GM19324 (cell line): ENCODE results near the gene CXCL5.

Source experiments
- ATAC-seq: cut with Tn5 transposase; IDR thresholded peaks from one replicate; pipeline ENCODE4 v1.9.1; 2021; ENCODE audit warnings: mild to moderate bottlenecking, moderate library complexity; ENCODE audit not compliant: unreplicated experiment, low FRiP score

CXCL5 gene

GRCh38 chr4:73998040-73999011 is at the start of gene CXCL5:
CXCL5 (minus strand) TSS chr4:73998677; CDS start chr4:73998581, 96 bp downstream.
- ATAC-seq = no peak

GRCh38 chr4:74047152-74047551 is 48.7 kb upstream of the CXCL5 start:
- no peak for ATAC-seq

- no peak for ATAC-seq
These were observed 47.3 kb upstream of the CXCL5 start for GRCh38 chr4:74045772-74046171.

GRCh38 chr4:74045247-74045646 is 46.8 kb upstream of the CXCL5 start:
- ATAC-seq = no peak

GRCh38 chr4:74044677-74045076 is 46.2 kb upstream of the CXCL5 start:
- ATAC-seq = no peak

GRCh38 chr4:74042681-74043080 is 44.2 kb upstream of the CXCL5 start:
- no peak for ATAC-seq

- no peak for ATAC-seq
These were observed 42.9 kb upstream of the CXCL5 start for GRCh38 chr4:74041418-74041817.

GRCh38 chr4:74039315-74039763 is 40.9 kb upstream of the CXCL5 start:
- no peak for ATAC-seq

- peak; percentile 47 for ATAC-seq
These were observed 40.2 kb upstream of the CXCL5 start, which contains the start of gene CXCL3 for GRCh38 chr4:74038425-74039314. CXCL3 (minus strand) TSS chr4:74038689; CDS start chr4:74038611, 78 bp downstream.

- no peak for ATAC-seq
These were observed 39.6 kb upstream of the CXCL5 start for GRCh38 chr4:74038086-74038424.

- ATAC-seq = no peak
These were observed 38.8 kb upstream of the CXCL5 start for GRCh38 chr4:74037076-74037955.

- no peak for ATAC-seq
These were observed 35.3 kb upstream of the CXCL5 start for GRCh38 chr4:74033739-74034138.

GRCh38 chr4:74032064-74032463 is 33.6 kb upstream of the CXCL5 start:
- no peak for ATAC-seq

GRCh38 chr4:74031576-74031975 is 33.1 kb upstream of the CXCL5 start:
- ATAC-seq = no peak

GRCh38 chr4:74030285-74030684 is 31.8 kb upstream of the CXCL5 start:
- ATAC-seq = no peak

GRCh38 chr4:74028504-74028903 is 30.0 kb upstream of the CXCL5 start:
- ATAC-seq = no peak

GRCh38 chr4:74023709-74024108 is 25.2 kb upstream of the CXCL5 start:
- ATAC-seq = no peak

GRCh38 chr4:74021601-74022000 is 23.1 kb upstream of the CXCL5 start:
- ATAC-seq = no peak

- no peak for ATAC-seq
These were observed 20.3 kb upstream of the CXCL5 start for GRCh38 chr4:74018771-74019170.

GRCh38 chr4:74018116-74018515 is 19.6 kb upstream of the CXCL5 start:
- ATAC-seq = no peak
